ENCODE measurements around the gene COL4A1. TPM values are rescaled to one million over a fixed set of nuclear protein-coding genes. Genes with fewer than 3 reads are reported as not detected.
A peak's percentile ranks its signal among the peaks of the same experiment; 100 is the strongest.

The COL4A1 gene
- polyA plus RNA-seq, 1 donor: 566 TPM

- no peak for DNase-seq (ENCODE audit: low read depth)
Measured at GRCh38 chr13:110341445-110342244, 34.7 kb upstream of the COL4A1 start.

DNA sequence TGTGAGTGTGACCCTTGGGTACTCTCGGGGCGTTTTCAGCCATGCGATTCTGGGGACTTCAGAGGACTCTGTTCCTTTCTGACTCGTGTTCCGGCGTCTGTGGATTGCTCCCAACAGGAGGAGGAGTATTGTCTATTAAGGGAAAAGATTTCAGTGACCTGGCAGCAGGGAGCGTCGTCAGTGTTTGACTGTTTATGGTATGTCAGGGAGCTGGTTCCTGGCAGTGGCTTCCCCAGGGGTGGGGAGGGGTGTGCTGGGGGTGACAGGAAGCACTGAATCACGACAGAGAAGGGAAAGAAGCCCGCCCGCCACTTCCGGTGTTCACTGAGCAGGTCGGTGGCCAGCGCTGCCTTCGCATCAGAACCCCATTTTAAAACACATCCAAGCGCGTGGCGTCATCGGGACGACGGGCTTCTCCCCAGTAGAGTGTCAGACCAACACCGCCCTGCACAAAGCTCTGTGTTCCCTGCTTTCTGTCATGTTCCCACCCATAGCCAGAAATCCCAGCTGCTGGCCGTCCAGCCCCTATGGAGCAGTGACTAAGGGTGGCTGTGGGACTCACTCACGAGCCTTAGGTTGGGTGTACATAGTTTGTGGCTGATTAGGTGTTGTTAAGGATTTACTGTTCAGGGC lies 34.0 kb upstream of the COL4A1 start:
- no peak for DNase-seq (ENCODE audit: low read depth)

GRCh38 chr13:110339975-110340550 lies 33.1 kb upstream of the COL4A1 start:
- DNase-seq (ENCODE audit: low read depth): no peak

GRCh38 chr13:110339263-110339662 lies 32.3 kb upstream of the COL4A1 start:
- no peak for DNase-seq (ENCODE audit: low read depth)

DNA sequence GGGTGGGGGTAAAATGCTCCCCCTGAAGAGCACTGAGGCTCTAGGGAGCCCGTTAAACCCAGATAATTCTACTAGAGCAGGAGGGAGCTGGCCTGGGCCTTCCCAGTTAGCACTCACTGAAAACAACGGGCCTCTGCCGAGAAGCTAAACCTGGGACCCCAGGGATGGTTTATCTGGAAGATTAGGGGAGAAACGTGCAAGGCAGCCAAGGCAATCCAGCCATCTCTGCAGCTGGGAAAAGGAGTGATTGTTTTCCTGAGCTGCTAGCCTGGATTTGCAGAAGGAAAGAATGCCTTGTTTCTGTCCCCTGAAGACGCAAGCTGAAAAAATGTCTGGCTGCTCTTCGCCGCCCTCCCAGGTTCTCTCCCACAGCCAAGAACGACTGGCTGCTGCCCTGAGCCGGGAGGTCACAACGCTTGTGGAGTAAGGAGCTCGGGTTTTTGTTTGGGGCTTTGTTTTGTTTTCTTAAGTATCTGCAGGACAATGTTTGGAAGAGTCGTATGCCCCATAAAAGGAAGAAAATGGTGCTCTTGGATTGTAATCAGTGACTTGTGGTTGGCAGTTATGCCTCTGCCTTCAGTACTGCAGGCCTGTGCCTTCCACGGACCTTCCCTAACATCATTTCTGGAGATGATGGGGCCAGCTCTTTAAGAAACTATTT lies 31.6 kb upstream of the COL4A1 start:
- peak; percentile 91 for DNase-seq (ENCODE audit: low read depth)

GRCh38 chr13:110337247-110337646 lies 30.3 kb upstream of the COL4A1 start:
- no peak for DNase-seq (ENCODE audit: low read depth)

GRCh38 chr13:110336681-110337080 lies 29.7 kb upstream of the COL4A1 start:
- DNase-seq (ENCODE audit: low read depth): no peak

DNA sequence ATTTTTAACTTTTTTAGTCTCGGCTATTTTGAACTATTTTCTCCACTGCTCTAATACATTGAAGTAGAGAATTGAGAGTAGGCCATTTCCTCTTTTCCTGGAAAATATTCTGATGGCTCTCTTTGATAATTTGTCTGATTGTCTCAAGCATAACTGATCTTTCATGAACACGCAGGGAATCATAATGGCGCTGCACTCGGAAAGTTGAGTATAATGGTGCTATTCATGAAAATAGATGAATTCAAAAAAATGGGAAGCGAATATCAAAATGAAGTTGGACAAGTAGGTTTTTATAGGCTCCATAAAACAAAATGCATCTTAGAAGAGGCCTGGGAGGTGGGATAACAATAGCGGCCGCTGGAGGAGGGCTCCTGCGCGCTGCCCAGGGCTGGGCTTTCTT lies 29.2 kb upstream of the COL4A1 start:
- DNase-seq (ENCODE audit: low read depth): no peak

DNA sequence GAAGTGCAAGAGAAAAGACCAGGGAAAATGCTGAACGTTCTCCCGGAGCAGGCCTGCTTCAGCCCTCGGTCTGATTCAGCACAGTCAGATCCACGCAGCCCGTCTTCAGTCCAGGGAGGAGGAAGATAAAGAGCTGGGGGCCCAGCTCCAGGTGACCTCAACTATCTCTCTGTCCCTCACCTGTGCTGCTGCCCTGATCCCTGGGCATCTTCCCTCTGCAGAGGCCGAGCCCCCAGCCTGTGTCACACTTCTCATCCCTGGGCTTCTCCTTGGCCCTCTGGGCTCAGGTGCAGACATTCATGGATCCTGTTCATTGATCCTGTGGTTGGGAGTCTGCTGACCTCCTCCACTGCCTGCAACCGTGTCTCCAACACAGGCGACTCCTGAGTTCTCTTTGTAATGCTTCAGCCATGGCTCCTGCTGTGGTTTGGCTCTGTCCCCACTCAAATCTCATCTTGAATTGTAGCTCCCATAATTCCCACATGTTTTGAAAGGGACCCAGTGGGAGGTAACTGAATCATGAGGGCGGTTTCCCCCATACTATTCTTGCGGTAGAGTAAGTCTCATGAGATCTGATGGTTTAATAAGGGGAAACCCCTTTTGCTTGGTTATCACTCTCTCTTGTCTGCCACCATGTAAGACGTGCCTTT lies 28.0 kb upstream of the COL4A1 start:
- no peak for DNase-seq (ENCODE audit: low read depth)

GRCh38 chr13:110334256-110334655 lies 27.3 kb upstream of the COL4A1 start:
- no peak for DNase-seq (ENCODE audit: low read depth)

- DNase-seq (ENCODE audit: low read depth): no peak
Measured at GRCh38 chr13:110333837-110334236, 26.9 kb upstream of the COL4A1 start.

DNA sequence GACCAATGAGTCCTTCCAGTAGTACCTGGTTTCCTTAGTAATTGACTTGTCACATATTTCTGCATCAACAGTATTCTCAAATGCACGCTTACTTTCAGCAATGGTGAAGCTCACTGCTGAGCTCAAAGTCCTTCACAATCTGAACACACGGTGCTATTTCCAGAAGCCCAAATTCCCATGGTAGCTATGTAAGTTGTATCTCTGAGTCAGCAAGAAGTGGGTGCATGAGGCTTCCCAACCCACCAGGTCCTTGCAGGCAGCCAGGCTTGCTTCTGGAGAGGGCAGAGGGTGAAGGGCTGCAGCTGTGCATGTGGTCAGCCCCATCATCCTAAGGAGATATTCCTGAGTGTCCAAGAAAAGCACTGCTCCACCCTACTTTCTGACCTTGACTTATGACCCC lies 25.8 kb upstream of the COL4A1 start:
- DNase-seq (ENCODE audit: low read depth): no peak

- DNase-seq (ENCODE audit: low read depth): no peak
Measured at GRCh38 chr13:110331362-110331761, 24.4 kb upstream of the COL4A1 start.

DNA sequence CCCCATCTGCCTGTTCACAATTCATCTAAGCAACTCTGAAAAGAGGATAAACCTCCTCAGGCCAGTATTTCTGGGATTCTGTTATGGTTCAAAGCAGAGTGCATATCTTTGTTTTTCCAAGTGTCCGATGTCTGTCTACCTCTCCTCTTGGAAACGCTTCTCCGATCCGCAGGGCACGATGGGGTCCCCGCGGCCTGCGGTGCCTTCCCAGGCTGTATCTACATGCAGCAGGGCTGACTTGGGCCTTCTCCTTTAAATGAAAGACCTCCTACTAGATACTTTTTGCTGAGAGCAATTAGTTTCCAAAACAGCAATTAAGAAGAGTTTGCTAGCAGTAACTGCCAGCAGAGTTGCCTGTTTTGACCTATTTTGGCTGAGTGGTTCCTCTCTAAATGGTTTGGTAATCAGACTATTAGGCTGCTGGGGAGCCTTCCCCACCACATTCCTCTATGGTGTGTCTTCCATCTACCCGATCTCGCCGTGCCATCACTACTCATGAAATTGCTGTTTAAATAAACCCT lies 23.6 kb upstream of the COL4A1 start:
- no peak for DNase-seq (ENCODE audit: low read depth)

DNA sequence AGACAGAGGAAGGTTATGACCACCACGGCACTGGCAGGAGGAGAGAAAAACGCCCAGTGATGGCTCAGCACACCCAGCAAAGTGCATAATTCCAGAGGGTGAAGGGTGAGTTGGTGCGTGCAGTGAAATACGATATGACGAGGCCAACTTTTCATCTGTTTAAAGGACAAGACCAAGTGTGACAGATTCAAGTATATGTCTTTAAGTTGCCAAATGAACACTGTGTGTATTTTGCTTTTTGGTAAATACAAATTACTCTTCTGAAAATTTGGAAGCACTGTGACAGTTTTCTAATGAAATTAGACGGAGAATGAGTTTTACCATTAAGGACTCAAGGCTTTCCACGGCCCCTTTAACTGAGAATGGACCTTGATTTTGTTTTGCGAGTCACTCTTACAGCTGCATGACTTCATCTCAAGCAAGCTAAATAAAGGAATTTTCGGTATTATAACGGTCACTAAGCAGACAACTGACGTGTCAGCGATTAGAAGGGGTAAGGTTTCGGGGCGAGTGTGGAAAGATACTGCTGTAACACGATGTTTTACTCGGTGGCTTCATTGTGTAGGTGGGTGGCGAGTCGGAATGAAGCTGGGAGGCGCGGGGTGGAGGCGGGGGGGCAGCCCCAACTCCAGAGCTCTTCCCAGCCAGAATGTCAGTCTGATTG lies 23.0 kb upstream of the COL4A1 start:
- no peak for DNase-seq (ENCODE audit: low read depth)

GRCh38 chr13:110329258-110329657 lies 22.3 kb upstream of the COL4A1 start:
- DNase-seq (ENCODE audit: low read depth): no peak

DNA sequence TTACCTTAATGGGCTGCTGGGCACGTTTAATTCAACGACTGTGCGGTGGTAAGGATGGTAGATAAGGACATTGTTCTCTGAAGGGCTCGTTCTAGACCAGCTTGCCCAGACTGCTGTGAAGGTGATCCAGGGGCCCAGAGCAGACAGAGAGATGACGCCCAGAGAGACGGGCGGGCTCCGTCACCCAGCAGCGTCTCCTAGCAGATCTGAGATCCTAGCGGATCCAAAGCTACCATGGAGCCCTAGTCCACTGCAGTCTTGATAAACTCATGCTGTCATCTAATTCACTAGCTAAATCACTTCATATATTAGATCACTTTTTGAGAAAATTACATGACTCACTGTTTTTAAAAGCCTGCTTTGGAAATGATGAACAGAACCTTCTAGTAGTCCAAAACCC lies 21.6 kb upstream of the COL4A1 start:
- no peak for DNase-seq (ENCODE audit: low read depth)

DNA sequence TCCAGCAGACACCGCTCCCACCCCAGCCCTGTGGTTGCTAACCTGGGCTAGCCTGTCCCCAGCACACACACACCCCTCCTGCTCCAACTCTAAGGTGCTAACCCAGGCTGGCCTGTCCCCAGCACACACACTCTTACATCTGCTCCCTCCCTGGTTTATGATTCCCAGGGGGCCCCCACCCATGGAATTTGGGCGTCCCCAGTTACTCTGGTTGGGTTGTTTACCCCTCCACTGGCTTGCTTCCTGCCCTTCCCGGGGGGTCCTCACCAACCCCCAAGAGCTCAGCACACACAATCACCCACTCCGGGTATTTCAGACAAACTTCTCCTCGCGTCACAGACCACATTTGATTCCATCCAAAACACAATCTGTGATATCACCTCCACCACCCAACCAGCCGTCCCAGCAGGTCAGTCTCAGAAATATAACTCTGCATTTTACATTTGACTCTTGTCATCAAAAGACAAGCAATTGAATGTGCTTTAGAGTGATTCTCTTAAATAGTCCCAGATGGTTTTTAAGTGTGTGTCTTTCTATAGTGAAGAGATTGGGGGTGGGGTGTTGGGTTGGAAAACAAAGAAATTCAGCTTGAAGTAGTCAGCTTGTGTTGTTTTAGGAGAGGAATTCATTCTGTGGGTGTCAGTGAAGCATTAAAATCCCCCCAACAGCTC lies 20.2 kb upstream of the COL4A1 start:
- DNase-seq (ENCODE audit: low read depth): no peak

GRCh38 chr13:110326263-110326904 lies 19.4 kb upstream of the COL4A1 start:
- DNase-seq (ENCODE audit: low read depth): no peak
